Measurements from ENCODE around the gene TUBA8.

GRCh38 chr22:18068381-18068988, 42.1 kb upstream of the TUBA8 start:
- TF ChIP-seq POLR2A (IDR thresholded peaks at IDR 0.05; ENCODE audit: low read depth, low read length): no peak
- TF ChIP-seq GATA2 (IDR thresholded peaks at IDR 0.05; ENCODE audit: insufficient read depth, insufficient read length, low read depth, low read length): no peak
- TF ChIP-seq CTCF (IDR thresholded peaks at IDR 0.05; ENCODE audit: extremely low read depth in 1 of 2, insufficient read depth in 1 of 2, low read depth in 1 of 2, low read length in 2 of 2): no peak
- no peak for TF ChIP-seq JUN (IDR thresholded peaks at IDR 0.05; ENCODE audit: borderline replicate concordance, insufficient read depth, insufficient read length, low read depth)
- no peak for TF ChIP-seq POLR2AphosphoS5 (IDR thresholded peaks at IDR 0.05; ENCODE audit: insufficient read depth, low read depth, low read length)
- no peak for TF ChIP-seq EZH2 (IDR thresholded peaks at IDR 0.05; ENCODE audit: borderline replicate concordance, low read depth, low read length, severe bottlenecking)
